ENCODE results near the gene PLCB4.

DNA sequence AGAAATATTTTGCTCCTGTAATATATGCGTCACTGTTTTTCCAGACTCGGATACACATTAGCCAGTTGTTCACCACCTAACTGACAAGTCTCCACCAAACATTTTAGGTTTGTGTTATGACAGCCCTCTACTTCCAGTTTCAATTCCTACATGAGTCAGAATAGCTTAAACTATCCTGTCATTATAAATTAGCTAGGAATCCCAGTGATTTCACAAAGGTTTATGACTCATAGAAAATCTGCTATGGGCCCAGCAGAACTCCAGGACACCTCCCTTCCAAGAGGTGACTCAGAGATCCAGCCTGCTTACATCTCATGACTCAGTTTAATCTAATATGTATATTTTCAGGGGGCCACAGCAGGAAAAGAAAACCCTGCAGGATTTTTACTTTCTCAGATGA is 17.4 kb upstream of the PLCB4 start:
- TF ChIP-seq USF2 (IDR thresholded peaks at IDR 0.05; ENCODE audit: borderline replicate concordance, low read depth, low read length), result no peak
- TF ChIP-seq, protein P1, sequence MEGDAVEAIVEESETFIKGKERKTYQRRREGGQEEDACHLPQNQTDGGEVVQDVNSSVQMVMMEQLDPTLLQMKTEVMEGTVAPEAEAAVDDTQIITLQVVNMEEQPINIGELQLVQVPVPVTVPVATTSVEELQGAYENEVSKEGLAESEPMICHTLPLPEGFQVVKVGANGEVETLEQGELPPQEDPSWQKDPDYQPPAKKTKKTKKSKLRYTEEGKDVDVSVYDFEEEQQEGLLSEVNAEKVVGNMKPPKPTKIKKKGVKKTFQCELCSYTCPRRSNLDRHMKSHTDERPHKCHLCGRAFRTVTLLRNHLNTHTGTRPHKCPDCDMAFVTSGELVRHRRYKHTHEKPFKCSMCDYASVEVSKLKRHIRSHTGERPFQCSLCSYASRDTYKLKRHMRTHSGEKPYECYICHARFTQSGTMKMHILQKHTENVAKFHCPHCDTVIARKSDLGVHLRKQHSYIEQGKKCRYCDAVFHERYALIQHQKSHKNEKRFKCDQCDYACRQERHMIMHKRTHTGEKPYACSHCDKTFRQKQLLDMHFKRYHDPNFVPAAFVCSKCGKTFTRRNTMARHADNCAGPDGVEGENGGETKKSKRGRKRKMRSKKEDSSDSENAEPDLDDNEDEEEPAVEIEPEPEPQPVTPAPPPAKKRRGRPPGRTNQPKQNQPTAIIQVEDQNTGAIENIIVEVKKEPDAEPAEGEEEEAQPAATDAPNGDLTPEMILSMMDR (IDR thresholded peaks at IDR 0.05), result no peak

Data from SK-N-SH (cell line).